ENCODE data around the gene RIPK1.
"Not testable (repeated sequence)": the region's sequence is repeated elsewhere in the genome, so short reads cannot be mapped to it uniquely, and the experiment has no call there.

The RIPK1 gene

GRCh38 chr6:3061501-3061941 is 6.8 kb upstream of the RIPK1 start:
- no peaks in the 10 kb centered on the region for H3K27me3 ChIP-seq
- no peak overlapping the region for H3K27ac ChIP-seq
- no peak for TF ChIP-seq CTCF (IDR thresholded peaks at IDR 0.05)
- no peak overlapping the region for H3K4me3 ChIP-seq (ENCODE audit: low read depth in 1 of 2, low read length in 1 of 2)
- no peaks in the 10 kb centered on the region for H3K9me3 ChIP-seq
- no peaks in the 10 kb centered on the region for H3K36me3 ChIP-seq
- peaks cover 18 to 32% of the 10 kb centered on the region in 2 experiments for H3K4me1 ChIP-seq (ENCODE audit: control insufficient read depth in 1 of 2, insufficient read depth in 1 of 2, low read depth in 1 of 2, low read length in 1 of 2)

GRCh38 chr6:3063340-3063732 is 5.0 kb upstream of the RIPK1 start:
- H3K27me3 ChIP-seq, H3K9me3 ChIP-seq, H3K36me3 ChIP-seq: not testable (repeated sequence)
- Histone ChIP-seq H3K27ac (peak overlapping the region; percentile 90), H3K4me3 (ENCODE audit: low read depth in 1 of 2, low read length in 1 of 2) (peak overlapping the region; percentile 84 to 90), H3K4me1 (ENCODE audit: control insufficient read depth in 1 of 2, insufficient read depth in 1 of 2, low read depth in 1 of 2, low read length in 1 of 2) (peaks cover 31 to 47% of the 10 kb centered on the region in 2 experiments)

GRCh38 chr6:3063733-3064700 is 4.3 kb upstream of the RIPK1 start:
- Histone ChIP-seq H3K27ac (peak overlapping the region; percentile 90), H3K4me1 (ENCODE audit: control insufficient read depth in 1 of 2, insufficient read depth in 1 of 2, low read depth in 1 of 2, low read length in 1 of 2) (peaks cover 33 to 47% of the 10 kb centered on the region in 2 experiments), H3K27me3 (no peaks in the 10 kb centered on the region), H3K4me3 (ENCODE audit: low read depth in 1 of 2, low read length in 1 of 2) (peak overlapping the region; percentile 84 to 90), H3K9me3 (no peaks in the 10 kb centered on the region), H3K36me3 (no peaks in the 10 kb centered on the region)
- peak; percentile 57 for TF ChIP-seq CTCF (IDR thresholded peaks at IDR 0.05)

GRCh38 chr6:3071568-3071967 is 3.3 kb downstream of the RIPK1 start:
- no peak for TF ChIP-seq CTCF (IDR thresholded peaks at IDR 0.05)
- Histone ChIP-seq H3K36me3 (peaks cover 8% of the 10 kb centered on the region), H3K4me3 (ENCODE audit: low read depth in 1 of 2, low read length in 1 of 2) (no peak overlapping the region), H3K27me3 (no peaks in the 10 kb centered on the region), H3K27ac (no peak overlapping the region), H3K4me1 (ENCODE audit: control insufficient read depth in 1 of 2, insufficient read depth in 1 of 2, low read depth in 1 of 2, low read length in 1 of 2) (peaks cover 35 to 50% of the 10 kb centered on the region in 2 experiments), H3K9me3 (no peaks in the 10 kb centered on the region)

- Histone ChIP-seq H3K4me1 (ENCODE audit: control insufficient read depth in 1 of 2, insufficient read depth in 1 of 2, low read depth in 1 of 2, low read length in 1 of 2) (peaks cover 26 to 39% of the 10 kb centered on the region in 2 experiments), H3K4me3 (ENCODE audit: low read depth in 1 of 2, low read length in 1 of 2) (no peak overlapping the region), H3K9me3 (no peaks in the 10 kb centered on the region), H3K36me3 (peaks cover 20% of the 10 kb centered on the region), H3K27me3 (no peaks in the 10 kb centered on the region), H3K27ac (no peak overlapping the region)
- TF ChIP-seq CTCF (IDR thresholded peaks at IDR 0.05), result no peak
Observed at GRCh38 chr6:3072798-3073197, 4.5 kb downstream of the RIPK1 start.

GRCh38 chr6:3073382-3073781 is 5.1 kb downstream of the RIPK1 start:
- H3K27ac ChIP-seq, result no peak overlapping the region
- H3K36me3 ChIP-seq, result peaks cover 26% of the 10 kb centered on the region
- TF ChIP-seq CTCF (IDR thresholded peaks at IDR 0.05), result no peak
- H3K4me3 ChIP-seq (ENCODE audit: low read depth in 1 of 2, low read length in 1 of 2), result no peak overlapping the region
- no peaks in the 10 kb centered on the region for H3K27me3 ChIP-seq
- no peaks in the 10 kb centered on the region for H3K9me3 ChIP-seq
- H3K4me1 ChIP-seq (ENCODE audit: control insufficient read depth in 1 of 2, insufficient read depth in 1 of 2, low read depth in 1 of 2, low read length in 1 of 2), result peaks cover 22 to 35% of the 10 kb centered on the region in 2 experiments
